GM12872 (cell line): ENCODE data around the gene CD68.

ENCODE experiments used
- CTCF ChIP-seq: IDR thresholded peaks from 3 replicates; pipeline ENCODE4 v1.5.1; 2011; ENCODE audit warnings: low read depth, mild to moderate bottlenecking, low read length, moderate library complexity; ENCODE audit not compliant: insufficient read depth

Gene CD68

GRCh38 chr17:7572588-7573323 lies 6.7 kb upstream of the CD68 start:
- no peak for TF ChIP-seq CTCF

GRCh38 chr17:7573324-7574080 lies 5.9 kb upstream of the CD68 start:
- no peak for TF ChIP-seq CTCF

GRCh38 chr17:7574176-7574953 lies 5.1 kb upstream of the CD68 start:
- TF ChIP-seq CTCF = no peak

GRCh38 chr17:7575481-7575883 lies 4.0 kb upstream of the CD68 start:
- no peak for TF ChIP-seq CTCF

GRCh38 chr17:7575959-7576358 lies 3.5 kb upstream of the CD68 start:
- TF ChIP-seq CTCF = no peak

- TF ChIP-seq CTCF = no peak
These were observed 3.0 kb upstream of the CD68 start for GRCh38 chr17:7576432-7576937.

GRCh38 chr17:7577327-7578199 lies 1.9 kb upstream of the CD68 start:
- no peak for TF ChIP-seq CTCF
